ENCODE data around the gene PRKCA.

Gene PRKCA

GRCh38 chr17:66493283-66494019 lies 191.0 kb downstream of the PRKCA start:
- no peak for DNase-seq

- no peak for DNase-seq
These were observed 191.8 kb downstream of the PRKCA start for GRCh38 chr17:66494023-66494803.

- no peak for DNase-seq
These were observed 192.6 kb downstream of the PRKCA start for GRCh38 chr17:66495035-66495434.

DNA sequence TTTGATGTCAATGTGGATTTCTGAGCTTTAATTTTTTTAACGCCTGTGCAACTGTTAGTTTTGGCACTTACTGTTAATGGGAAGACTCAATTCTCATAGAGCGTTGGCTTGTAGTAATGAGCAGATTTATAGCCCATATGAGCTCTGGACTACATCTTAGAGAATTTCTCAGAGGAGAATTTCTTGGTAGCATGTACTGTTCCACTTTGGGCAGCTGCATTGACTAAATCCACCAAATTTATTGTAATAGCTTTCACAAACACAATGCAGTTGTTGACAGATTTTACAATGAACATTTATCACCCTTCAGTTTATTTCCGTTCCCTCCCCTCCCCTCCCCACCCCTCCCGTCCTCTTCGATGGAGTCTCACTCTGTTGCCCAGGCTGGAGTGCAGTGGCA lies 193.9 kb downstream of the PRKCA start:
- DNase-seq: no peak

DNA sequence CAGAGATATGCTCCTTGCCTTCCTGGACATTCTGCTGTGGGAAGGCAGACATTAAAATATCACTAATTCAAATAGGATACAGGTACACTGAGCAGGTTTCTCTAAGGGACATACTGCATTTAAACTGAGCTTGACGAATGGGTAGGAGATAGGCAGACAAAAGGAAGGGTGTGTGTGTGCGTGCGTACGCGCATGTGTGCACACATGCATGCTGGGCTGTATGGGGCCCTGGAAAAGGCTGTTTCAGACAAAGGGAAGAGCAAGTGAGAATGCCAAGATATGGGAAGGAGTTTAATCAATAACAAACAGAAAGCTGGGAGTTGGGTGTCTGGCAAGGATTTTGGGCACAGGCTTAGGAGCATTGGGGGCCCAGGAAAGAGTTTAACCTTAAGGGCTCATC lies 196.2 kb downstream of the PRKCA start:
- no peak for DNase-seq

GRCh38 chr17:66506641-66507040 lies 204.2 kb downstream of the PRKCA start:
- DNase-seq: no peak

GRCh38 chr17:66507103-66507923 lies 204.9 kb downstream of the PRKCA start:
- DNase-seq: no peak

DNA sequence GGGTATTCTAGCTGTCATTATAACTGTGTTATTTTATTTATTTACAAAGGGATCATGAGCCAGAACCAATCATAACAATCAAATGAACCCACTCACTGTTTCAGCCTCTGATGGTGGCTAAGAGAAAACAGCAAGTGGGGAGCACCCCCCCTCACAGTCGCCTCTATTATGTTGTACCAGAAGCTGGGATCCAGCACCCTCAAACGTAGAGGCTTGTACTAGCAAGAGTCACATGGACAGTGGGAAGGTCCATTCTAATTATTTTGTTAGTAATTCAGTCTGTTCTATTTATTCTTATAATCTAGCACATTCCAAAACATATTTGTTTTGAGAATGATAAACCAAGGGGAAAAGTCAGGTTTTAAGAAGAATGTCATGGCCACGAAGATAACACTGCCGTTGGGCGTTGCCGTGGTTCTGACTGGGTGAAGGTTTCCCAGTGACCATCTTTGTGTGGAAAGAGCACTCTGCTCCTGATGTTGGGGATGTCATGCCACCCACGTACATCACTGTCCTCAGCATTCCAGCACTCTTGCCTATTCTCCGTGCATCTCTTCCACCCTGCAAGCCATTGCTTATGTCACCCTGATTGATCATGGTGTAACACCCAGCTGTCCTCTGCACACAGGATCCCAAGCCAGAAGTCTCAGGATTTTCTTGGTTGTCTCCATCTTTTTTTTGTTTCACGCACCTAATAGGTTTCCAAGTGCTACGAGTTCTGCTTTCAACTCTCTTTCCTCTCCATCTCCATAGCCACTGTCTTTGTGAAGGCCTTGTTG lies 205.8 kb downstream of the PRKCA start:
- DNase-seq: no peak

DNA sequence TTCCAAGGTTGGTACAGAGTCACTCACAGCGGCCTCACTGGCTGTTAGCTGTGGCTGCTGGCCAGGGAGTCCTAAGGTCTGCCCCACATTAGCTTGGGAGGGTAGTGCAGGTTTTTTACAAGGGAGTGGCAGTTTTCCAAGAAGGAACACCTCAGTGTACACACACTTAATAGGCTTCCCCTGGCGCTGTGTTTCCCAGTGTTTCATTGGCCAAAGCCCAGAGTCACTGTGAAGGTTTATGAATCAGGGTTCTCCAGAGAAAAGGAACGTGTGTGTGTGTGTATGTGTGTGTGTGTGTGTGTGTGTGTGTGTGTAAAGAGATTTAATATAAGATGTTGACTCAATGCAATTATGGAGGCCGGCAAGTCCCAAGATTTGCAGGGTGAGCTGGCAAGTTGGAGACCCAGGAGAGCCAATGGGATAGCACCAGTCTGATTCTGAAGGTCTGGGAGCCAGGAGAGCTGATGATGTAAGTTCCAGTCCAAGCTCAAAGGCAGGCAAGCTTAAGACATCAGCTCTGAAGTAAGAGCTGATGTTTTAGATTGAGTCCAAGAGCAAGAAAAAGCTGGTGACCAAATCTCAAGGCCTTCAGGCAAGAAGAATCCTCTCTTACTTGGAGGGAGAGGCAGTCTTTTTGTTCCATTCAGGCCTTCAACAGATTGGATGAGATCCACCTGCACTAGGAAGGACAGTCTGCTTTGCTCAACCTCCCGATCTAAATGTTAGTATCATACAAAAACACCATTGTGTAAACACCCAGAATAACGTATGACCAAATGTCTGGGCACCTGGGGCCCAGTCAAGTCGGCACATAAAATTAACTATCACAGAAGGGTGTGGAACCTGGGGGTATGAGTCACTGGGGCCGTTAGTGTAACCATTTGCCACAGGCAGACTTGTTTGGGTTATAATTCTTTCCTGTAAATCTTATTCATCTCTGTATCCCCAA lies 206.8 kb downstream of the PRKCA start:
- DNase-seq: no peak

DNA sequence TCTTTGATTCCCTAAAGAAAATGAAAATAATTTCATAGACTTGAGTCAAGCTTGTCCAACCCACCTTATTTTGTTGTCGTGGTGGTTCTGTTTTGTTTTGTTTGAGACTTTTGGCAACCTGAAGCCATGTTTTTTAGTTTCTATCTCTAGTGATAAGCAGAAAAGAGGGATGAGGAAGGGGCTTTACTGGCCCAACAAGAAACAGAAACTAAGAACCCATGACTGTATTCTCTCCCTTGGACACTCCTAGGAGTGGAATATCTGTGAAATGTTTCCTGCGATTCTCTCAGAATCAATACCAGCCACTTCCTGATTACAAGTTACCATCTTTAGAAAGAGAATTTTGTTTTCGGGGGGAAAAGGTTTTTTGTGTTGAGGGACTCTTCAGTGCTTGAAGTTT lies 207.5 kb downstream of the PRKCA start:
- DNase-seq: no peak

GRCh38 chr17:66511135-66511534 lies 208.7 kb downstream of the PRKCA start:
- DNase-seq: no peak

- DNase-seq: no peak
These were observed 211.9 kb downstream of the PRKCA start for GRCh38 chr17:66514227-66514806.

- DNase-seq: no peak
These were observed 213.6 kb downstream of the PRKCA start for GRCh38 chr17:66515974-66516373.

GRCh38 chr17:66517336-66518009 lies 215.1 kb downstream of the PRKCA start:
- DNase-seq: no peak

GRCh38 chr17:66518108-66518507 lies 215.7 kb downstream of the PRKCA start:
- DNase-seq: no peak

DNA sequence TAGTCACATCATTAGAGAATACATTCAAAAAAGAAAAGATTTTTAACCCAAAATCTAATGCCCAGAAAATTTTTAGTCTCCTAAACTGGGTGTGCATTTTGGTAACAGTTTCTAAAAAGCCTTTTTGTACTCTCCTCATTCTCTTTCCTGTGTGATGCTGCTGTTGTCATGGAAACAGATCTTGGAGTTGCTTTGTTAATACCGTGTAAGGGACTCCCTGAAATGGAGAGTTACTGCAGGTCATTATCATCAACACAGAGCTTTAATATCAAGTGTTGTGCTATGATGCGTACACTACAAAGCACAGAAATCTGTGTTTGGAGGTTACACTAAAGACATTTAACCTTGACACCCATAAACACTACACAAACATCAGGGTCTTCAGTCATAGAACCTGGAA lies 216.3 kb downstream of the PRKCA start:
- no peak for DNase-seq

DNA sequence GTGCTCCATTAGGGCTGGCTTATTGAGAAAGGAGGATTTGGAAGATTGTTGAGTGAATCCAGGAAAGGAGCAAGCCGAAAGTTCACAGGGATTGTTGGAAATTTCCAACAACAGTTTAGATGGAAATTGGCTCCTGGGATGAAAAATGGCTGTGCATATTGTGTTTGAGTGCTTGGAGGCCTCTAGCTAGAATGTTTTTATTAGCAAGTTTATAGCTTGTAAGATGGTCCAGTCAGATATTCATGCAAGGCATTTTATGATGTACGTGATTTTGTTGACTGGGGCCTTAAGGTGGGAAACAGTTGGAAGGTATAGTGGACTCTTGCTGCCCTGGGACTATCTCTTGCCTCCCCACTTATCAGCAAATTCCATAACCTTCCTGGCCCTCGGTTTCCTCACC lies 216.7 kb downstream of the PRKCA start:
- DNase-seq: no peak

DNA sequence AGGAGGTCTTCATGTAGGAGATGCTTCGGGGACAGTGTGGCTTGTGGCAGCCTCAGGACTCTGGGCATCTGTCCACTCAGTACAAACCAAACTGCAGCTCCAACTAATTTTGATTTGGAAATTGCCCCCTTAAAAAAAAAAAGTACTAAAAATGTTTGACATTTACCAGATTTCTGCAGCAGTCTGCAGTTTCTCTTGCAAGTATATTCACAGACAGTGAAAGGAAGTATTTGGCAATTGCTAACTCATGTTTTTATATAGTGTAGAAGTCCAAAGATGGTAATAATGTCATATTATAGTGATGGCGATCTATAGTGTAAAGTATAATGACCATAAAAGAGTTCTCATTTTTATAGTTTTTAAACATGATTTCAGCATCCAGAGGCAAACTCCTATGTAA lies 218.6 kb downstream of the PRKCA start:
- no peak for DNase-seq

DNA sequence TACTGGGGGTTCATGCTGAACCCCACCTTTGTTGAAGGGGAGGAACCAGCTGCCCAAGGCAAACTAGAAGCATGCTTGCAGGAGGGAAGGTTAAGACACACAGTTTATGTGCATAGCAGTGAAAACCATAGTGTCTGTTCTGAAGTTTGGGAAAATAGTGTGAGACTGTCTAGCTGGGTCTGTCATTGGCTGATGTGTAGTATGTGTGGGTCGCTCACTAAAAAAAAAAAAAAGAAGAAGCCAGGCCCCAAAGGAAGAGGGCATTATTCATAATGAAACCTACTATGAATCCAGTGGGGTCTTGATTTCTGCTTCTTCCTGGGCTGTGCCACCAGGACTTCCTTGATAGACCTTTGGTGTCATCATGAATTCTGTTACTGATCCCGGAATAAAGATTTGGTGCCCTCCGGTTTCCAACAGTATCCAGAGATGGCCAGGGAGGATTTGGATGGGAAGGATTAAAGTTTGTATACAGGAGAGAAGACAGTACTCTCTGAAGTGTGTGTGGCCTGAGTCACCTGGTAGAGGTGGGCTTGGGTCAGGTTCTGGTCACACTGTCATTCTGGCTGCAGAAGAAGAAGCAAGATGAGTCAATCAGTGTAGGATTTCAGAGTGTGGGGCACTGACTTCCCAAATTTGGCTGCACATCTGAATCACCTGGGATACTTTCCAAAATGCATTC lies 220.3 kb downstream of the PRKCA start:
- DNase-seq: no peak

Data from retina (tissue), 1 donor.